BJ (cell line): Measurements from ENCODE around the gene SCARF1. TPM values are rescaled to one million over a fixed set of nuclear protein-coding genes. Genes with fewer than 3 reads are reported as not detected.

Experiments used
- CTCF ChIA-PET: fragments of 350-600 bp; formaldehyde crosslinking; extraction: SDS; loops from one replicate; lab custom pipeline; 2021; ENCODE audit warnings: antibody characterized with exemption, inconsistent platforms; lab: Yijun Ruan, JAX
- POLR2A ChIA-PET: fragments of 300-600 bp; sonication (Branson Sonifier 250); formaldehyde crosslinking; extraction: SDS; loops from one replicate; lab custom pipeline; 2021; ENCODE audit warnings: antibody characterized with exemption; lab: Charles Lee
- DNase-seq: peaks from one replicate; pipeline ENCODE4 v3.0.0-alpha.2; 2011; ENCODE audit warnings: low read depth
- H3K27me3 ChIP-seq: 2 replicates; pipeline ENCODE4 v1.6.0; 2011; ENCODE audit warnings: low read length; ENCODE audit not compliant: control insufficient read depth, insufficient read depth
- H3K36me3 ChIP-seq: 2 replicates; pipeline ENCODE4 v1.5.1; 2011; ENCODE audit warnings: low read length; ENCODE audit not compliant: control insufficient read depth, insufficient read depth
- H3K4me3 ChIP-seq: 2 replicates; pipeline ENCODE4 v1.5.1; 2011; ENCODE audit warnings: low read depth, mild to moderate bottlenecking, control low read depth, low read length
- CTCF ChIP-seq: IDR thresholded peaks from 2 replicates; pipeline ENCODE4 v1.5.1; 2011; ENCODE audit warnings: low read depth, mild to moderate bottlenecking, control low read depth, inconsistent platforms, low read length, moderate library complexity; ENCODE audit not compliant: insufficient read depth
- polyA plus RNA-seq: library from polyadenylated mRNA; depleted of rRNA; stranded (reverse); fragments of >200 nt; gene quantifications from 2 replicates; pipeline ENCODE4 v1.2.3, GENCODE V29; 2011

Gene SCARF1
- polyA plus RNA-seq, 1 experiment, result 0.12 TPM

- no peaks in the 10 kb centered on the region for H3K27me3 ChIP-seq
- ChIA-PET POLR2A (no interaction called here), CTCF (interaction anchor here (0.6 to 3.2 kb wide), 4 partner anchors 9 to 77 kb away, joined by 3 to 20 read pairs (median 4); no protein-coding TSS in a partner anchor)
- peak overlapping the region; percentile 4; the same call in 1 of the 2 replicates for H3K4me3 ChIP-seq
- DNase-seq, result no peak
- H3K36me3 ChIP-seq, result no peaks in the 10 kb centered on the region
- no peak for TF ChIP-seq CTCF
Measured at GRCh38 chr17:1643999-1644492, 1.5 kb downstream of the SCARF1 start.

- TF ChIP-seq CTCF, result no peak
- DNase-seq, result no peak
- POLR2A ChIA-PET, result no interaction called here
Measured at GRCh38 chr17:1643293-1643998, 2.1 kb downstream of the SCARF1 start.

GRCh38 chr17:1641065-1641403, 4.5 kb downstream of the SCARF1 start:
- DNase-seq, result no peak
- Histone ChIP-seq H3K36me3 (no peaks in the 10 kb centered on the region), H3K4me3 (no peak overlapping the region), H3K27me3 (no peaks in the 10 kb centered on the region)
- ChIA-PET POLR2A (no interaction called here), CTCF (interaction anchor here (1.4 to 3.6 kb wide), 2 partner anchors 8 to 12 kb away, joined by 3 to 16 read pairs; partner anchors contain the start of gene SLC43A2)
- TF ChIP-seq CTCF, result no peak

More at GRCh38 chr17:1643293-1643998, 2.1 kb downstream of the SCARF1 start:
- Histone ChIP-seq H3K36me3 (no peaks in the 10 kb centered on the region), H3K27me3 (no peaks in the 10 kb centered on the region), H3K4me3 (peak overlapping the region; percentile 33)
- CTCF ChIA-PET, result interaction anchor here (0.6 to 3.2 kb wide), 4 partner anchors 8 to 78 kb away, joined by 3 to 20 read pairs (median 4); no protein-coding TSS in a partner anchor

- CTCF ChIA-PET, result interaction anchor here (0.6 to 3.6 kb wide), 3 partner anchors 8 to 81 kb away, joined by 3 to 16 read pairs (median 3); partner anchors contain the start of gene SLC43A2
- POLR2A ChIA-PET, result interaction anchor here (0.6 kb wide), 1 partner anchor 8 kb away, joined by 4 read pairs; no protein-coding TSS in a partner anchor
Measured at GRCh38 chr17:1640329-1641064, 5.0 kb downstream of the SCARF1 start.

More at GRCh38 chr17:1640329-1641064, 5.0 kb downstream of the SCARF1 start:
- no peak for TF ChIP-seq CTCF
- H3K4me3 ChIP-seq, result no peak overlapping the region
- no peak for DNase-seq
- H3K27me3 ChIP-seq, result no peaks in the 10 kb centered on the region
- H3K36me3 ChIP-seq, result no peaks in the 10 kb centered on the region
